Mesenchymal stem cell (in vitro differentiated cells and primary cell): ENCODE measurements around the gene MTCL3.

Source experiments
- DNase-seq: peaks from one replicate; pipeline ENCODE4 v3.0.0-alpha.2; 2013
- H2AFZ ChIP-seq: one replicate; pipeline ENCODE4 v1.6.1; 2013; ENCODE audit warnings: low read depth, mild to moderate bottlenecking, control low read depth, inconsistent platforms, low read length, moderate library complexity
- H2AK5ac ChIP-seq: 2 replicates; pipeline ENCODE4 v1.6.1; 2013; ENCODE audit warnings: low read length, moderate library complexity, mild to moderate bottlenecking, inconsistent platforms; ENCODE audit not compliant: severe bottlenecking
- H2BK120ac ChIP-seq: one replicate; pipeline ENCODE4 v1.6.1; 2013; ENCODE audit warnings: low read depth, mild to moderate bottlenecking, inconsistent platforms, low read length, moderate library complexity
- H2BK12ac ChIP-seq, 2 experiments: one replicate each; pipeline ENCODE4 v1.6.1; 2013; ENCODE audit warnings: inconsistent platforms in 2 of 2, low read length in 2 of 2, mild to moderate bottlenecking in 2 of 2, moderate library complexity in 2 of 2, control low read depth in 1 of 2
- H2BK15ac ChIP-seq: one replicate; pipeline ENCODE4 v1.6.1; 2013; ENCODE audit warnings: mild to moderate bottlenecking, low read depth, inconsistent platforms; ENCODE audit not compliant: poor library complexity, severe bottlenecking
- H2BK5ac ChIP-seq: 2 replicates; pipeline ENCODE4 v1.6.1; 2013; ENCODE audit warnings: low read depth, mild to moderate bottlenecking, low read length, control low read depth, inconsistent platforms; ENCODE audit not compliant: poor library complexity, severe bottlenecking
- H3K14ac ChIP-seq, 2 experiments: one replicate each; pipeline ENCODE4 v1.6.1; 2013; ENCODE audit warnings: inconsistent platforms in 2 of 2, low read length in 2 of 2, control low read depth in 1 of 2, mild to moderate bottlenecking in 1 of 2, moderate library complexity in 1 of 2
- H3K18ac ChIP-seq, 2 experiments: one replicate each; pipeline ENCODE4 v1.6.1; 2013; ENCODE audit warnings: inconsistent platforms in 2 of 2, low read length in 2 of 2, control low read depth in 1 of 2, low read depth in 1 of 2, mild to moderate bottlenecking in 1 of 2
- H3K23ac ChIP-seq, 2 experiments: one replicate each; pipeline ENCODE4 v1.6.1; 2013; ENCODE audit warnings: inconsistent platforms in 2 of 2, low read length in 2 of 2, mild to moderate bottlenecking in 2 of 2, moderate library complexity in 2 of 2, control low read depth in 1 of 2
- H3K27ac ChIP-seq: 2 replicates; pipeline ENCODE4 v1.5.1; 2013; ENCODE audit warnings: mild to moderate bottlenecking, moderate library complexity, low read length, control low read depth, inconsistent platforms; ENCODE audit not compliant: poor library complexity, severe bottlenecking
- H3K27me3 ChIP-seq, 2 experiments: 2 replicates each; pipeline versions ENCODE4 v1.6.1 to v1.7.0; 2013; ENCODE audit warnings: low read length in 2 of 2, mild to moderate bottlenecking in 2 of 2, moderate library complexity in 2 of 2, control low read depth in 1 of 2, inconsistent platforms in 1 of 2; ENCODE audit not compliant: control insufficient read depth in 1 of 2, insufficient read depth in 1 of 2
- H3K36me3 ChIP-seq, 2 experiments: 2 replicates each; pipeline versions ENCODE4 v1.6.1 to v1.7.0; 2013; ENCODE audit warnings: low read length in 2 of 2, control low read depth in 1 of 2, inconsistent platforms in 1 of 2, low read depth in 1 of 2, mild to moderate bottlenecking in 1 of 2; ENCODE audit not compliant: insufficient read depth in 2 of 2, control insufficient read depth in 1 of 2
- H3K4ac ChIP-seq, 2 experiments: one replicate each; pipeline ENCODE4 v1.6.1; 2013; ENCODE audit warnings: inconsistent platforms in 2 of 2, low read length in 2 of 2, mild to moderate bottlenecking in 2 of 2, moderate library complexity in 2 of 2, control low read depth in 1 of 2, low read depth in 1 of 2
- H3K4me1 ChIP-seq: 2 replicates; pipeline ENCODE4 v1.6.1; 2013; ENCODE audit warnings: low read depth, low read length, control low read depth; ENCODE audit not compliant: control insufficient read depth, insufficient read depth
- H3K4me2 ChIP-seq: 2 replicates; pipeline ENCODE4 v1.6.1; 2013; ENCODE audit warnings: low read length, mild to moderate bottlenecking, inconsistent platforms; ENCODE audit not compliant: poor library complexity, severe bottlenecking
- H3K4me3 ChIP-seq, 2 experiments: 2 replicates each; pipeline versions ENCODE4 v1.5.1 to v1.7.0; 2013; ENCODE audit warnings: low read length in 2 of 2, mild to moderate bottlenecking in 2 of 2, control low read depth in 1 of 2, low read depth in 1 of 2; ENCODE audit not compliant: insufficient read depth in 1 of 2
- H3K79me1 ChIP-seq: replicated peaks from 2 replicates; pipeline ENCODE4 v1.6.1; 2013; ENCODE audit warnings: mild to moderate bottlenecking, control low read depth, low read length, inconsistent platforms; ENCODE audit not compliant: poor library complexity, severe bottlenecking
- H3K9ac ChIP-seq: 2 replicates; pipeline ENCODE4 v1.7.0; 2013; ENCODE audit warnings: mild to moderate bottlenecking, low read length, moderate library complexity
- H3K9me3 ChIP-seq: 2 replicates; pipeline ENCODE4 v1.7.0; 2013; ENCODE audit warnings: mild to moderate bottlenecking, low read length; ENCODE audit not compliant: control insufficient read depth
- H4K8ac ChIP-seq: one replicate; pipeline ENCODE4 v1.6.1; 2013; ENCODE audit warnings: inconsistent platforms, mild to moderate bottlenecking, low read length, moderate library complexity
- H4K91ac ChIP-seq: one replicate; pipeline ENCODE4 v1.6.1; 2013; ENCODE audit warnings: mild to moderate bottlenecking, low read length, inconsistent platforms
- WGBS: methylation state at CpG from one replicate; pipeline ENCODE4 v1.1.7; 2013; ENCODE audit warnings: mixed read lengths; 5-methylcytosine and 5-hydroxymethylcytosine counted together

Gene MTCL3

GRCh38 chr6:127564761-127565160 is 45.6 kb upstream of the MTCL3 start:
- H4K8ac ChIP-seq, result no peak overlapping the region
- 76% methylated on average over 3 of the region's 3 CpGs for WGBS

GRCh38 chr6:127561660-127562059 is 42.5 kb upstream of the MTCL3 start:
- no peak overlapping the region for H4K8ac ChIP-seq
- no peak overlapping the region for H3K4me3 ChIP-seq
- H3K4me1 ChIP-seq, result peaks cover 1% of the 10 kb centered on the region
- no peak overlapping the region for H2BK15ac ChIP-seq
- no peak overlapping the region for H3K27ac ChIP-seq
- H2BK12ac ChIP-seq, result no peak overlapping the region
- H3K9ac ChIP-seq, result no peak overlapping the region
- no peak overlapping the region for H2AFZ ChIP-seq
- no peak overlapping the region for H3K4ac ChIP-seq
- DNase-seq, result no peak
- no peaks in the 10 kb centered on the region for H3K9me3 ChIP-seq
- H3K4me2 ChIP-seq, result no peak overlapping the region
- H3K27me3 ChIP-seq, result no peaks in the 10 kb centered on the region
- H2AK5ac ChIP-seq, result no peak overlapping the region
- no CpG with 5 or more reads among the region's 1 CpG for WGBS
- H3K36me3 ChIP-seq, result no peaks in the 10 kb centered on the region
- no peaks in the 10 kb centered on the region for H3K79me1 ChIP-seq
- H2BK5ac ChIP-seq, result no peak overlapping the region
- H3K18ac ChIP-seq, result no peak overlapping the region
- H4K91ac ChIP-seq, result no peak overlapping the region
- no peak overlapping the region for H2BK120ac ChIP-seq
- H3K14ac ChIP-seq, result no peak overlapping the region
- no peak overlapping the region for H3K23ac ChIP-seq

More at GRCh38 chr6:127564761-127565160, 45.6 kb upstream of the MTCL3 start:
- Histone ChIP-seq H3K4me1 (no peaks in the 10 kb centered on the region), H2BK5ac (no peak overlapping the region), H3K4ac (no peak overlapping the region), H3K27ac (no peak overlapping the region), H3K14ac (no peak overlapping the region), H3K36me3 (no peaks in the 10 kb centered on the region), H3K23ac (no peak overlapping the region), H2AFZ (no peak overlapping the region), H2BK12ac (no peak overlapping the region), H3K79me1 (no peaks in the 10 kb centered on the region), H2BK120ac (no peak overlapping the region), H2BK15ac (no peak overlapping the region), H3K4me3 (no peak overlapping the region), H3K4me2 (no peak overlapping the region), H4K91ac (no peak overlapping the region), H3K9me3 (no peaks in the 10 kb centered on the region), H3K9ac (no peak overlapping the region), H3K27me3 (no peaks in the 10 kb centered on the region), H3K18ac (no peak overlapping the region), H2AK5ac (no peak overlapping the region)
- no peak for DNase-seq

GRCh38 chr6:127554435-127555006 is 35.4 kb upstream of the MTCL3 start:
- H4K8ac ChIP-seq, result no peak overlapping the region
- H3K4me3 ChIP-seq, result no peak overlapping the region
- no peak overlapping the region for H3K4ac ChIP-seq
- H2AK5ac ChIP-seq, result no peak overlapping the region
- 34% methylated on average over 2 of the region's 2 CpGs for WGBS
- no peak overlapping the region for H3K9ac ChIP-seq
- H3K4me1 ChIP-seq, result peaks cover 1% of the 10 kb centered on the region
- H3K27ac ChIP-seq, result no peak overlapping the region
- peak; percentile 36 for DNase-seq
- no peak overlapping the region for H3K4me2 ChIP-seq
- no peaks in the 10 kb centered on the region for H3K9me3 ChIP-seq
- no peak overlapping the region for H2BK120ac ChIP-seq
- H3K36me3 ChIP-seq, result no peaks in the 10 kb centered on the region
- no peak overlapping the region for H4K91ac ChIP-seq
- H2BK5ac ChIP-seq, result no peak overlapping the region
- no peak overlapping the region for H3K23ac ChIP-seq
- H2BK12ac ChIP-seq, result no peak overlapping the region
- H2AFZ ChIP-seq, result no peak overlapping the region
- H3K27me3 ChIP-seq, result no peaks in the 10 kb centered on the region
- no peak overlapping the region for H3K18ac ChIP-seq
- no peak overlapping the region for H3K14ac ChIP-seq
- H3K79me1 ChIP-seq, result no peaks in the 10 kb centered on the region
- no peak overlapping the region for H2BK15ac ChIP-seq

- Histone ChIP-seq H3K9me3 (no peaks in the 10 kb centered on the region), H3K27me3 (no peaks in the 10 kb centered on the region), H2BK120ac (no peak overlapping the region), H2AK5ac (no peak overlapping the region), H3K18ac (no peak overlapping the region), H3K79me1 (no peaks in the 10 kb centered on the region), H3K4me3 (no peak overlapping the region), H3K4ac (no peak overlapping the region), H2AFZ (no peak overlapping the region), H2BK5ac (no peak overlapping the region), H3K27ac (no peak overlapping the region), H3K23ac (no peak overlapping the region), H3K4me1 (no peaks in the 10 kb centered on the region), H3K36me3 (no peaks in the 10 kb centered on the region), H3K14ac (no peak overlapping the region), H4K8ac (no peak overlapping the region), H3K4me2 (no peak overlapping the region), H2BK15ac (no peak overlapping the region), H2BK12ac (no peak overlapping the region), H4K91ac (no peak overlapping the region), H3K9ac (no peak overlapping the region)
- DNase-seq, result peak; percentile 11
Observed at GRCh38 chr6:127550403-127550802, 31.3 kb upstream of the MTCL3 start.
